ENCODE results near the gene IP6K2. TPM values are rescaled to one million over a fixed set of nuclear protein-coding genes. Genes with fewer than 3 reads are reported as not detected.
"Not testable (repeated sequence)": the region's sequence is repeated elsewhere in the genome, so short reads cannot be mapped to it uniquely, and the experiment has no call there.

IP6K2 gene, protein sequence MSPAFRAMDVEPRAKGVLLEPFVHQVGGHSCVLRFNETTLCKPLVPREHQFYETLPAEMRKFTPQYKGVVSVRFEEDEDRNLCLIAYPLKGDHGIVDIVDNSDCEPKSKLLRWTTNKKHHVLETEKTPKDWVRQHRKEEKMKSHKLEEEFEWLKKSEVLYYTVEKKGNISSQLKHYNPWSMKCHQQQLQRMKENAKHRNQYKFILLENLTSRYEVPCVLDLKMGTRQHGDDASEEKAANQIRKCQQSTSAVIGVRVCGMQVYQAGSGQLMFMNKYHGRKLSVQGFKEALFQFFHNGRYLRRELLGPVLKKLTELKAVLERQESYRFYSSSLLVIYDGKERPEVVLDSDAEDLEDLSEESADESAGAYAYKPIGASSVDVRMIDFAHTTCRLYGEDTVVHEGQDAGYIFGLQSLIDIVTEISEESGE
- 40.4 TPM for total RNA-seq
- long read RNA-seq, transcript IP6K2-201 (6 exons, 1,775 nt), result major isoform, 34 of 102 reads
- long read RNA-seq, partial matches to known transcripts, result 17 of 102 reads
- long read RNA-seq, other reads (novel, unspliced or antisense), result 46 of 102 reads

DNA sequence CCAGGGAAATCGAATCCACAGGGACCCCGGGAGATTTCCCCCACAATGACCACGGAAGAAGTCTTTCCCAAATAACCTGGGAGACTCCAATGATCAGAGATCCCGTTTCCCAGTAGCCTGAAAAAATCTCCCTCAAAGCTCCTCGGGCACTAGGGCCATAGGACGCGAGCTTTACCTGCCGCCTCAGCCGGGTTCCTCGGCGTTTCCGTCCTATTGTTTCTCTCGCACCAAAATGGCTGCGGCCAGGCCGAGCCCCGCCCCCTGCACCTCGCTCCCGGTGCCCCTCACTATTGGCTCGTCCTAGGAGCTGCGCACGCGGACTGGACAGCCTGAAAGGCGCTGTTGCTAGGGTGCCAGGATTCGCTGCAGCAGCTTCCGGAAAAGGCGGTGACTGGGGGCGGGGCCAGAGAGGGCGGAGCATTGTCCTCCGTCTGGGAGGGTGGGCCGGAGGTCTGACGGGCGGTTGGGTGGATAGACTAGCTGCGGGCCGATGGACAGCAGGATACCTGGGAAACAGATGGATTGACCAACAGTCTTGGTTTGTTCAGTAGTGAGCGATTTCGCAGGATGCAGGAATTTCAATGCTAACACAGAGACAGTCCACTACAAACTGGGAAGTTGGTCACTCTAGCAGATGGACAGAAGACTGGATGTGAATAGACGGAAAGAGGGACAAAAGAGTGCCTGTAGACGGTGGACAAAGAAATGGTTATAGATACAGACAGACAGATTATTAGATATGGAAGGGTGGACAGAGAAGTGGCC lies at the start of gene IP6K2:
Gene IP6K2, minus strand, starts transcription at position 240 of the 765 bp plus-strand sequence. CDS start 21,930 bp downstream, outside the sequence.
- DNase-seq (ENCODE audit: low spot score), result peak; percentile 99

DNA sequence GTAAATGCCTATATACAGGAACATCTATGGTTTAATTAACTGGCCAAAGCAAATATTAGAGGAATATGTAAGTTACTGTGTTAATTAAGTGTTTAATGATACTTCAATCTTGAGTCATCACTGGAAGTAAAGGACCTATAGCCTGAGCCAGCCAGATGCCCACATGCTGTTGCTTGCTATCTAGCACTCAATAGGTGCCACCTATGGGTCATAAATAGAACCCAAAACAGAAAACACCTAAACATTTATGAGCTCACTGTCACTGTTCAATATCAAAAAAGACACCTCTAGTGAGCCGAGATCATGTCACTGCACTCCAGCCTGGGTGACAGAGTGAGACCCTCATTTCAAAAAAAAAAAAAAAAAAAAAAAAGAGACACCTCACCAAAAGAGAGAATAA lies 48.4 kb upstream of the IP6K2 start:
- DNase-seq (ENCODE audit: low spot score), result no peak

DNA sequence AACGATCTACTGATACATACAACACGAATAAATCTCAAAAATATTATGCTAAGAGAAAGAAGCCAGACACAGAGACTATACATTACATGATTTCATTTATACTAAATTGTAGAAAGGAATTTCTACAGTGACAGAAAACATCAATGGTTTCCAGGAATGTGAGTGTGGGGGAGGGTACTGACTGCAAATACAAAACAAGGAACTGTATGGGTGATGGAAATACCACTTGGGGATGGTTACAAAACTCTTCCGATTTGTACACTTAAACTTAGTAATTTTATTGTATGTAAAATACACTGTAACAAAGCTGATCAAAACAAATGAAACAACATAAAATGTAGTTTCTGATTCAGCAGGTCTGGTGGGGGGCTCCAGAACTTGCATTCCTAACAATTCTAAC lies 45.8 kb upstream of the IP6K2 start:
- DNase-seq (ENCODE audit: low spot score), result no peak

DNA sequence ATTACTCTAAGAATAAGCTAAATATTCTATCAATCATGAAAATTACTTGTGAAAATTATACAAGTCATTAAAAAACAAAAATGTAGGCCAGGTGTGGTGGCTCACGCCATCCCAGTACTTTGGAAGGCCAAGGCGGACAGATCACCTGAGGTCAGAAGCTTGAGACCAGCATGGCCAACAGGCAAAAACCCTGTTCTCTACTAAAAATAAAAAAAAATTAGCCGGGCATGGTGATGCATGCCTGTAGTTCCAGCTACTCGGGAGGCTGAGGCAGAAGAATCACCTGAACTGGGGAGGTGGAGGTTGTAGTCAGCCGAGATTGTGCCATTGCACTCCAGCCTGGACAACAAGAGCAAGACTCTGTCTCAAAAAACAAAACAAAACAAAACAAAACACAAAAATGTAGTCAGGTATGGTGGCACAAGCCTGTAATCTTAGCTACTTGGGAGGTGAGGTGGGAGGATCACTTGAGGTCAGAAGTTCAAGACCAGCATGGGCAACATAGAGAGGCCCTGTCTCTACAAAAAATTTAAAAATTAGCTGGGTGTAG lies 43.0 kb upstream of the IP6K2 start:
- DNase-seq (ENCODE audit: low spot score), result not testable (repeated sequence)

DNA sequence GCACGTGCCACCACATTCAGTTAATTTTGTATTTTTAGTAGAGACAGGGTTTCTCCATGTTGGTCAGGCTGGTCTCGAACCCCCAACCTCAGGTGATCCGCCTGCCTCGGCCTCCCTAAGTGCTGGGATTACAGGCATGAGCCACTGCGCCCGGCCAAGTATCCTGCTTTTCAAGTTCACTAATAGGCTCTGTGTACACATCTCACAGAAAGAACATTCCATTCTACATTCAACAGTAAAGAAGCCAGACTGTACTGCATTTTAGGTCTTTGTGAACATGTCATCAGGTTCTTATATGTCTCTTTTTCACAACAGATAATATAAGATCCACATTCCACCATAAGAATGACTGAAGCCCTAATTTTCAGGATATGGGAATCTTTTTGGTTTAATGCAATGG lies 42.5 kb upstream of the IP6K2 start:
- DNase-seq (ENCODE audit: low spot score), result not testable (repeated sequence)

DNA sequence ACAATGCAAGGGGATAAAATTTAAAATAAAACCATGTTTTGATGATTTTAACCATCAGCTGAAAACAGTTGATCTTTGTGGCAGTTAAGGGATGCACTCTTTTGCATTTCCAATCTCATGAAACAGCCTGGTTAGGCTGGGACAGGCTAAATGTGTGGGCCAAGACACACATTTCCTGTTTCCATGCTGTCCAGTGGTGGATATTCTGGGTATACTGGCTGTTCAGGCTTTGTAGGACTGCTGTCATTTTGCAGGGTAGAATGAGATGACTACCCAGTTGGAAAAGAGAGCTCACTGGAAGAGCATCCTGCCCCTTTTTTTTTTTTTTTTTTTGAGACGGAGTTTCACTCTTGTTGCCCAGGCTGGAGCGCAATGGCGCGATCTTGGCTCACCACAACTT lies 42.0 kb upstream of the IP6K2 start:
- DNase-seq (ENCODE audit: low spot score), result no peak

DNA sequence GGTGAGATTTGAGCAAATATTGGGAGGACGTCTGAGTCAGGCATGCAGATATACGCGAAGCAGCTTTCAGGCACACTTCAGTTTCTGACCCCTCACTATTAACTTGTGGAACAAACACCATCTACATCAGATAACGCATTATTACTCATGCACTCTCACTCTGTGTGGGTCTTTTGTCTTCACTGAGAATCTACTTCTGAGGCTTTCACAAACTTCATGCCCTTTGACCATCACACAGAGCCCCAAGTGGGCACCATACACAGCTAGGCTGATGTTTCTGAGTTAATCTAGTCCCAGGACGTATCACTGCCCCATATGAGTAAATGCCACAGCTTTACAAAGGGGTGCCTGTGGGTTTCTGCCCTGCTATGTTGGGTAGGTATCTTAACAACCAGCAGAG lies 39.6 kb upstream of the IP6K2 start:
- DNase-seq (ENCODE audit: low spot score), result no peak

DNA sequence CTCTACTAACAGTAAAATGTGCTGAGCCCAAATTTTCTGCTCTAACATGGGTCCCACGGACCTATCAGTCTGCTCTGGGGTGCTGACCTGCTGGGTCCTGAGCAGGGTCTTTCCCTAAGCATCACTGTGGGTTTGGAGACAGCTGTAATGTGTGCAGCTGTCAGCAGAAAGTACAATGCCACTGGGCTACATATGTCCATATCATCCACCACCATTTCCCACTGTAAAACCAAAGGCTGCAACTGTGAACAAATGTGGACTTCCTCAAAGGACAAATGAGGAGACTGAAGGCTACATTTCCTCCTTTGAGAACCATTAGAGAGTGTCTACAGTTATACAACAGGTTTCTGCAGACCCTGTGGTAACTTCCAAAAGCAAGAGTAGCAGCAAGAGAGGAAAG lies 33.8 kb upstream of the IP6K2 start:
- no peak for DNase-seq (ENCODE audit: low spot score)

DNA sequence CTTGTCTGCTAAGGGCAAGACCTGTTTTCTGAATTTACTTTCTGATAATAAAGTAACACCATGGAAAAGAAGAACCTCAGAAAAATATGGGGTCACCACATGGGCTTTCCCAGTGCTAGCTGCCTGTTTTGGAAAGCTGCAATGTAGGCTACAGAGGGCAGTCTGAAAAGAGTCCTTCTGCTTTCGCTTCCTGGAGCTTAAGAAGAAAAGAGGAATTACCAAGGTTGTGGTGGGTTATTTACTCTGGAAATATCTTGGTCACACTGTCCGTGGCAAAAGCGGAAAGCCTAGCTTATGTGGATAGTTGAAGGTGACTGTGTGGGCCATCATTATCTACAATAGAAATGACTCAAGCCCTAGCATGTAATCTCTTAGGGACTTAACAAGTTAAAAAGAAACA lies 31.7 kb upstream of the IP6K2 start:
- no peak for DNase-seq (ENCODE audit: low spot score)

DNA sequence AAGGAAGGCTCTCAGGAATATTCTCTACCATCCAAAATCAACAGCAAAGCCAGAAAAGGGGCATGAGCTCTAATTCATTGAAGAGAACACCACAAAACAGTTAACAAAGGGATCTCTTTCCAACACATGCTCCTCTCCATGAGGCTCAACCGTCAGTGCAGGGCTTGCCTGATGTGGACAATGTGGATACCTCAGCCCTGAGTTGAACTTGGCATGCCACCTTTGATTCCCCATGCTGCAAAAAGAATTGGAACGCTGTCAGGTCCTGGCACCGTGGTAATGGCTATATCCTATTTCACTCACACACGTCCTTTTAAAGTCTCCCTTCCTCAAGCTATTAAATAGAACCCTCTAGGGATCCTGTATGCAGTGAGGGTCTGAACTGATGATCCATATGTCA lies 30.7 kb upstream of the IP6K2 start:
- DNase-seq (ENCODE audit: low spot score), result no peak

DNA sequence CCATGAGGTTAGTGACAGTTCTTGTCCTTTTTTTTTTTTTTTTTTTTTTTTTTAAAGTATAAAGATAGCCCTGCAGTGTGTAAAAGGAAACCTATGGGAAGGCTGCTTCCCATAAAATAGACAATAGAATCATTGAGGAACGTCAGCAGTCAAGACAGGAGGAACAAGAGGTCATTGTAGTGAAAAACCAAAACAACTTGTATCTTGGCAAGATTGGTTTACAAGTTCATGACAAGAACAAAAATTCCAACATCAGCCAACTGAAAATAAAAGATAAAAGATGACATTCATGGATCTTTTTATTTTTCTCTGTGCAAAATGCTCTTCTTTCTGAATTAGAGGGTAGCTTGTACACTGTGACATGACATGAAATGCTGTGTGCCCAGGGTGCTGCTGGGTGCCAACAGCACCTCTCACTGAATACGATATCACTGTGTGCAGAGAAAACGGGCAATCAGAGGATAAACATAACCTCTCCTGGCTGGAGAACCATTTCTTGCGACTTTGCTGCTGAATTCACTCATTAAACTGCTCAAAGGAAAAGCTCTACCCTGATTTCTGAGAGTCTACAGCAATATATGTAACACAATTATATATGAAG lies 30.1 kb upstream of the IP6K2 start:
- DNase-seq (ENCODE audit: low spot score), result no peak

DNA sequence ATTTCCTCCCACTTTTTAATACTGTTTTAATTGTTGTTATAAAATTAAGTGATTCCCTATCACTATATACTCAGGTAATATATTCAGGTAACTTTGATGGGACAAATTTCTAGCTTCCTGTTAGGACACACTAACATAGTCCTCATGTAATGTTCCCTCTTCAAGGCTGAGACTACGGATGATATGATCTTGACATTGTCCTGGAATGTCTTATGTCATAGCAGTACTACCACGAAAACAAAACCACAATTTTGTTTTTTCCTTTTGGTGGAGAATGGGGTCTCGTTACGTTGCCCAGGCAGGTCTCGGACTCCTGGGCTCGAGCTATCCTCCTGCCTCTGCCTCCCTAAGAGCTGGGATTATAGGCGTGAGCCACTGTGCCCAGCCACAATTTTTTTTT lies 26.8 kb upstream of the IP6K2 start:
- DNase-seq (ENCODE audit: low spot score), result no peak

DNA sequence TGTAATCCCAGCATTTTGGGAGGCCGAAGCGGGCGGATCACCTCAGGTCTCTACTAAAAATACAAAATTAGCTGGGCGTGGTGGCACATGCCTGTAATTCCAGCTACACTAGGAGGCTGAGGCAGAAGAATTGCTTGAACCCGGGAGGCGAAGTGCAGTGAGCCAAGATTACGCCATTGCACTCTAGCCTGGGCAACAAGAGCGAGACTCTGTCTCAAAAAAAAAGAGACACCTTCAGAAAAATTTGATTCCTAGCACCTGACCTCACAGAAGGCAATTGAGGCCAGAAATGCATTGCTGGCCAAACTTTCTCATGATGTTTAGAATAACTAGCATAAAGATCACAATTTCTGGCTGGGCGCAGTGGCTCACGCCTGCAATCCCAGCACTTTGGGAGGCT lies 24.2 kb upstream of the IP6K2 start:
- not testable (repeated sequence) for DNase-seq (ENCODE audit: low spot score)

DNA sequence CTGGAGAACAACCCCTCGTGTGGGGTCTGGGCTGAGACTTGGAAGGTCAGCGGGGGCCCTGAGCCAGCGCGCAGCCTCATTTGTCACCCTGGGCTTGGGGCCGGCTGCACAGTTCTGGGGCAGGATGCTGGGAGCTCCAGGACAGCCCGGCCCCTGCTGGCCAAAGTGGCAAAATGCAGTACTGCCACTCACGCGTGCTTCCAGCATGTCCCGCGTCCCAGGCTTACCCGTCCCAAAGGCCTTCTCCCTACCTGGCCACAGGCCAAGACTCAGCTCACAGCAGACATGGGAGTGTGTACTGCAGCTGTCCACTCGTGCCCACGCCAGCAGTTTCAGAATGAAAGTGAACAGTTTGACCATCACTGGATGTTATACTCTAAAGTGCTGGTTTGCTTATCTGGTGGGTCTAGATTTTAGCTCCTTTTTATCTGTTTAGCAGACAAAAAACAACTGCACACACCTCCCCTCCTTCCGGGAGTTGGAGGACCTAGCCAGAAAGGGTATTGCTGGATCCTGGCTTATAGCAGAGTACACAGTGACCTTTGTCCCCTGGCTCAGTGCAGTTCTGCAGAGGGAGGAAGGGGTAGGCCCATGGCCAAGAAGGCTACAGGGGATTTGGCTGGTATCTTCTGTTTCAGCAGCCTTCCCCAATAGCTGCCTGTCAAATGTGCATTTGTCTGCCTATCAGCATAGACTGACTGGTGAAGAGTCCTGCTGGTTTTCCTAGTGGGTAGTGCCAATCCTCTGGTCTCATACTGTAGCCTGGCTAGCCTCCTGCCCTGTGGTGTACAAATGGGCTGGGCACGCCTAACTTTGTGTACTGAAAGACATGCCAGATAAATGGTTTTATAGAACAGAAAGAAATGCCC lies 23.2 kb upstream of the IP6K2 start:
- peak; percentile 96 for DNase-seq (ENCODE audit: low spot score)

DNA sequence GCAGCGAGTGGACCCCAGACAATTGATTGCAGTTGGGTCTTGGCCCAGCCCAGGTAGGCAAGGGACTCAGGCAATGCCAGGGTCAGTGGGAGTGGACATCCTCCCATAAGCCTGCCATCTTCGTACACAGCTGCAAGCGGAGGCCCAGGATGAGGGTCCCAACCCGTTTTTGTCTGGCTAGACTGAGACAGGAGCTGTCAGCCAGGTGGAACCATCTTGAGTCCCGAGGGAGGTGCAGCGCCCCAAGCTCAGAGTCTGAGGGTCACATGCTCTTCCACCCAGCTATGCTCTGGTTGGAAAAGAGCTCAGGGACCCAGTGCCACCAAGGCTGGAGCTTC lies 22.6 kb upstream of the IP6K2 start:
- no peak for DNase-seq (ENCODE audit: low spot score)

DNA sequence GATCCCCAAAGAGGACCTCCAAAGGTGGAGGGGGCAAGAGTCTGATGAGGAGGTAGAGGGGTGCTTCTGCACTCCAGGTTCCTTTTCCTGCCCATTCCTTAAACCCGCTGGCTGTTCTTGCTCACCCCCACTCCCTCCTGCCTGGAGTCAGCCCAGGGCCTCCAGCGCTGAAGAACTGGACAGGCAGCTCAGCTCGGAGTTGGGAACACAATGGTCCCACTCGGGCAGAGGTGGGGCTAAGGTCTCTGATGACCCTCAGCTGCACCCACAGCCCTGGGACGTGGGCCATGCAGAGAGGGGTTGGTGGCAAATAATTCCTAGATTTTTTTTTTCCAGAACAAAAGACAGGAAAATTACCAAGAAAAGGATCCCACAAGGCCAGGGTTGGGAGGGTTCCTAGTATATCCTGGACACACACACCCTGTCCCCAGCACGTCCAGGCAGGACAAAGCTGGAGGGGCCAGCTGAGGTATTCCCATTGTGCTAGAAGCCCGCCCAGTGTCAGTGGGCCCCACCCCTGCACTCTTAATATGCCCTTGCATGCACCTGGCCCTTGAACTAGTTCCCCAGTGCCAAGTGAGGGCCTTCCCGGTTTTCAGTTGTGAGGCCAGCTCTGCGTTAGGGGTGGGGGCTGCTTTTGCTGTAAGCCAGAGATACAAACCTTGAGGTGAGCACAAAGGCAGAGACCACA lies 22.1 kb upstream of the IP6K2 start:
- peak; percentile 69 for DNase-seq (ENCODE audit: low spot score)

DNA sequence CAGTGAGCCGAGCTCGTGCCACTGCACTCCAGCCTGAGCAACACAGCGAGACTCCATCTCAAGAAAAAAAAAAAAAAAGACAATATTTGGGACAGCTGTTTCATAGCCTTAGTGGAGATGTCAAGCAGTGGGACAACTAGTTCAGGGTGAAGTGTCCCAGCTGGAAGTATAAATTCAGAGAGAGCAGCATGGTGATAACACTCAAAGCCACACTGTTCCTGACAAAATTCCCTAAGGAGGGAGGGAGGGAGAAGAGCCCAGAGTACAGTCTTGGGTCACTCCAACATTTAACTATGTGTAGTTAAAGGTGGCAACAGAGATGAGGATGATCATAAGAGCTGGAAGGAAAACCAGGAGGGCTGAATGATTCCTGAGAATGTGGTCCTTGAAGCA lies 21.1 kb upstream of the IP6K2 start:
- no peak for DNase-seq (ENCODE audit: low spot score)

DNA sequence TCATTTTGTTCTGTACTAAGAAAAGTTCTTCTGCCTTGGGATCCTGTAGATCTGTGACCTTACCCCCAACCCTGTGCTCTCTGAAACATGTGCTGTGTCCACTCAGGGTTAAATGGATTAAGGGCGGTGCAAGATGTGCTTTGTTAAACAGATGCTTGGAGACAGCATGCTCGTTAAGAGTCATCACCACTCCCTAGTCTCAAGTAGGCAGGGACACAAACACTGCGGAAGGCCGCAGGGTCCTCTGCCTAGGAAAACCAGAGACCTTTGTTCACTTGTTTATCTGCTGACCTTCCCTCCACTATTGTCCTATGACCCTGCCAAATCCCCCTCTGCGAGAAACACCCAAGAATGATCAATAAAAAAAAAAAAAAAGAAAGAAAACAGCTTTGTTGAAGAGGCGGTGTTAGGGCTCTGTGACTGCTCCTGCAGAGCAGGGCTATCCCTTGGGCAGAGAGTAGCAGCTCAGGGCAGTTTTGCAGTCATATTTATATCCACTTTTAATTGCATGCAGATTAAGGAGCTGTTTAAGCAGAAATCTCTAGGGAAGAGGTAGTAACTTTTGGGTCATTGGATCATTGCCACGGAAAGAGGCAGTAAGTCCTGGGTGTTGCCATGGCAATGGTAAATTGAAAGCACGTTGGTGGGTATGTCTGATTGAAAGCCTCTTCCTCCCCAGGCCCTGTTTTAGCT lies 18.2 kb upstream of the IP6K2 start:
- DNase-seq (ENCODE audit: low spot score), result not testable (repeated sequence)

DNA sequence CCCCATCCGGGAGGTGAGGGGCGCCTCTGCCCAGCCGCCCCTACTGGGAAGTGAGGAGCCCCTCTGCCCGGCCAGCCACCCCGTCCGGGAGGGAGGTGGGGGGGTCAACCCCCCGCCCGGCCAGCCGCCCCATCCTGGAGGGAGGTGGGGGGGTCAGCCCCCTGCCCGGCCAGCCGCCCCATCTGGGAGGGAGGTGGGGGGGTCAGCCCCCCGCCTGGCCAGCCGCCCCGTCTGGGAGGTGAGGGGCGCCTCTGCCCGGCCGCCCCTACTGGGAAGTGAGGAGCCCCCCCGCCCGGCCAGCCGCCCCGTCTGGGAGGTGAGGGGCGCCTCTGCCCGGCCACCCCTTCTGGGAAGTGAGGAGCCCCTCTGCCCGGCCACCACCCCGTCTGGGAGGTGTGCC lies 17.5 kb upstream of the IP6K2 start:
- not testable (repeated sequence) for DNase-seq (ENCODE audit: low spot score)
